HK-2 (cell line): ENCODE measurements around the gene NOSTRIN.
"Not testable (repeated sequence)": the region's sequence is repeated elsewhere in the genome, so short reads cannot be mapped to it uniquely, and the experiment has no call there.

Experiments
- DNase-seq: peaks from one replicate; pipeline ENCODE4 v3.0.0-alpha.2; 2018; ENCODE audit not compliant: unreplicated experiment

NOSTRIN gene

GRCh38 chr2:168874368-168875054 lies 72.1 kb downstream of the NOSTRIN start:
- DNase-seq: no peak

GRCh38 chr2:168882163-168882562 lies 79.7 kb downstream of the NOSTRIN start:
- not testable (repeated sequence) for DNase-seq

GRCh38 chr2:168884975-168885374 lies 82.5 kb downstream of the NOSTRIN start:
- peak; percentile 4 for DNase-seq

- DNase-seq: no peak
These were observed 87.2 kb downstream of the NOSTRIN start for GRCh38 chr2:168889635-168890005.

- DNase-seq: peak; percentile 92
These were observed 87.8 kb downstream of the NOSTRIN start, which contains the start of gene SPC25 for GRCh38 chr2:168890006-168890782. Gene SPC25 (minus strand): TSS chr2:168890430. CDS start chr2:168889519, 911 bp downstream.

GRCh38 chr2:168892327-168892726 lies 89.9 kb downstream of the NOSTRIN start:
- no peak for DNase-seq

- DNase-seq: no peak
These were observed 91.7 kb downstream of the NOSTRIN start for GRCh38 chr2:168894101-168894500.

- no peak for DNase-seq
These were observed 92.3 kb downstream of the NOSTRIN start for GRCh38 chr2:168894720-168895119.

GRCh38 chr2:168895771-168896170 lies 93.3 kb downstream of the NOSTRIN start:
- DNase-seq: no peak

GRCh38 chr2:168896783-168897182 lies 94.3 kb downstream of the NOSTRIN start:
- no peak for DNase-seq

- DNase-seq: no peak
These were observed 95.0 kb downstream of the NOSTRIN start for GRCh38 chr2:168897449-168897848.

GRCh38 chr2:168901003-168901402 lies 98.6 kb downstream of the NOSTRIN start, which contains the start of gene G6PC2:
Gene G6PC2 (plus strand): TSS chr2:168901291. CDS start chr2:168901332, 41 bp downstream.
- no peak for DNase-seq

- no peak for DNase-seq
These were observed 101.5 kb downstream of the NOSTRIN start for GRCh38 chr2:168903888-168904287.

- DNase-seq: no peak
These were observed 101.9 kb downstream of the NOSTRIN start for GRCh38 chr2:168904358-168904757.

GRCh38 chr2:168907940-168908662 lies 105.7 kb downstream of the NOSTRIN start:
- DNase-seq: no peak

GRCh38 chr2:168910330-168910729 lies 107.9 kb downstream of the NOSTRIN start:
- DNase-seq: no peak

- no peak for DNase-seq
These were observed 110.0 kb downstream of the NOSTRIN start for GRCh38 chr2:168912466-168912865.

GRCh38 chr2:168912901-168913369 lies 110.5 kb downstream of the NOSTRIN start:
- DNase-seq: no peak

GRCh38 chr2:168913495-168913894 lies 111.1 kb downstream of the NOSTRIN start:
- DNase-seq: no peak
